Progenitor cell of endocrine pancreas (in vitro differentiated cells): ENCODE measurements around the gene ATP5MC3. TPM values are rescaled to one million over a fixed set of nuclear protein-coding genes. Genes with fewer than 3 reads are reported as not detected.

ENCODE experiments used
- DNase-seq: peaks from one replicate; pipeline ENCODE4 v3.0.0; 2021; ENCODE audit warnings: low spot score; ENCODE audit not compliant: unreplicated experiment
- H3K27ac Mint-ChIP-seq: 2 replicates; pipeline ENCODE4 v1.8.0; 2021; ENCODE audit warnings: mild to moderate bottlenecking, moderate library complexity, mixed read lengths
- H3K27me3 Mint-ChIP-seq: 2 replicates; pipeline ENCODE4 v1.8.0; 2021; ENCODE audit warnings: mixed read lengths
- H3K36me3 Mint-ChIP-seq: 2 replicates; pipeline ENCODE4 v1.8.0; 2022; ENCODE audit warnings: mixed read lengths; ENCODE audit not compliant: insufficient read depth
- H3K4me1 Mint-ChIP-seq: 2 replicates; pipeline ENCODE4 v1.8.0; 2021; ENCODE audit warnings: low read depth, mixed read lengths
- H3K4me3 Mint-ChIP-seq: 2 replicates; pipeline ENCODE4 v1.8.0; 2021; ENCODE audit warnings: low read depth, mild to moderate bottlenecking, moderate library complexity, mixed read lengths
- H3K9me3 Mint-ChIP-seq: 2 replicates; pipeline ENCODE4 v1.8.0; 2021; ENCODE audit warnings: low read depth, mixed read lengths
- CTCF ChIP-seq: fragments of 200-600 bp; sonication (generic); IDR thresholded peaks from one replicate; pipeline ENCODE4 v1.5.0; 2021; ENCODE audit warnings: antibody characterized with exemption, mild to moderate bottlenecking; ENCODE audit not compliant: unreplicated experiment
- total RNA-seq: library from RNA; stranded (reverse); gene quantifications from 2 replicates; pipeline ENCODE4 v1.2.1, GENCODE V29; 2021

ATP5MC3 gene
- total RNA-seq, 1 donor from 2014 or later = 185 TPM

- TF ChIP-seq CTCF = no peak
- H3K4me1 Mint-ChIP-seq = no peaks in the 10 kb centered on the region
- no peak overlapping the region for H3K4me3 Mint-ChIP-seq
- no peak for DNase-seq
- H3K9me3 Mint-ChIP-seq = no peaks in the 10 kb centered on the region
- H3K27ac Mint-ChIP-seq = no peak overlapping the region
- H3K27me3 Mint-ChIP-seq = no peaks in the 10 kb centered on the region
- H3K36me3 Mint-ChIP-seq = peaks cover 14% of the 10 kb centered on the region
Observed at GRCh38 chr2:175137793-175138192, 43.7 kb downstream of the ATP5MC3 start.

GRCh38 chr2:175136334-175137215, 44.9 kb downstream of the ATP5MC3 start:
- no peak for DNase-seq
- no peak overlapping the region for H3K4me3 Mint-ChIP-seq
- H3K36me3 Mint-ChIP-seq = peaks cover 10% of the 10 kb centered on the region
- no peaks in the 10 kb centered on the region for H3K27me3 Mint-ChIP-seq
- H3K9me3 Mint-ChIP-seq = no peaks in the 10 kb centered on the region
- H3K27ac Mint-ChIP-seq = no peak overlapping the region
- TF ChIP-seq CTCF = no peak
- H3K4me1 Mint-ChIP-seq = no peaks in the 10 kb centered on the region

- H3K27me3 Mint-ChIP-seq = no peaks in the 10 kb centered on the region
- H3K4me1 Mint-ChIP-seq = peaks cover 2% of the 10 kb centered on the region
- no peak overlapping the region for H3K27ac Mint-ChIP-seq
- DNase-seq = no peak
- H3K4me3 Mint-ChIP-seq = no peak overlapping the region
- no peaks in the 10 kb centered on the region for H3K9me3 Mint-ChIP-seq
- no peak for TF ChIP-seq CTCF
- H3K36me3 Mint-ChIP-seq = peaks cover 12% of the 10 kb centered on the region
Observed at GRCh38 chr2:175135862-175136261, 45.6 kb downstream of the ATP5MC3 start.

GRCh38 chr2:175135177-175135576, 46.3 kb downstream of the ATP5MC3 start:
- peaks cover 13% of the 10 kb centered on the region for H3K36me3 Mint-ChIP-seq
- H3K9me3 Mint-ChIP-seq = no peaks in the 10 kb centered on the region
- TF ChIP-seq CTCF = no peak
- H3K27ac Mint-ChIP-seq = no peak overlapping the region
- no peak for DNase-seq
- no peaks in the 10 kb centered on the region for H3K27me3 Mint-ChIP-seq
- H3K4me3 Mint-ChIP-seq = no peak overlapping the region
- peaks cover 2% of the 10 kb centered on the region for H3K4me1 Mint-ChIP-seq

GRCh38 chr2:175131252-175131651, 50.3 kb downstream of the ATP5MC3 start:
- H3K27me3 Mint-ChIP-seq = no peaks in the 10 kb centered on the region
- no peak for DNase-seq
- H3K4me1 Mint-ChIP-seq = peaks cover 6% of the 10 kb centered on the region
- H3K9me3 Mint-ChIP-seq = peaks cover 9% of the 10 kb centered on the region
- H3K27ac Mint-ChIP-seq = no peak overlapping the region
- no peak for TF ChIP-seq CTCF
- no peak overlapping the region for H3K4me3 Mint-ChIP-seq
- H3K36me3 Mint-ChIP-seq = peaks cover 30% of the 10 kb centered on the region
